ENCODE measurements around the gene TRAF2. TPM values are rescaled to one million over a fixed set of nuclear protein-coding genes. Genes with fewer than 3 reads are reported as not detected.

Gene TRAF2
- total RNA-seq, 1 donor from 2014 or later: 10.0 TPM

DNA sequence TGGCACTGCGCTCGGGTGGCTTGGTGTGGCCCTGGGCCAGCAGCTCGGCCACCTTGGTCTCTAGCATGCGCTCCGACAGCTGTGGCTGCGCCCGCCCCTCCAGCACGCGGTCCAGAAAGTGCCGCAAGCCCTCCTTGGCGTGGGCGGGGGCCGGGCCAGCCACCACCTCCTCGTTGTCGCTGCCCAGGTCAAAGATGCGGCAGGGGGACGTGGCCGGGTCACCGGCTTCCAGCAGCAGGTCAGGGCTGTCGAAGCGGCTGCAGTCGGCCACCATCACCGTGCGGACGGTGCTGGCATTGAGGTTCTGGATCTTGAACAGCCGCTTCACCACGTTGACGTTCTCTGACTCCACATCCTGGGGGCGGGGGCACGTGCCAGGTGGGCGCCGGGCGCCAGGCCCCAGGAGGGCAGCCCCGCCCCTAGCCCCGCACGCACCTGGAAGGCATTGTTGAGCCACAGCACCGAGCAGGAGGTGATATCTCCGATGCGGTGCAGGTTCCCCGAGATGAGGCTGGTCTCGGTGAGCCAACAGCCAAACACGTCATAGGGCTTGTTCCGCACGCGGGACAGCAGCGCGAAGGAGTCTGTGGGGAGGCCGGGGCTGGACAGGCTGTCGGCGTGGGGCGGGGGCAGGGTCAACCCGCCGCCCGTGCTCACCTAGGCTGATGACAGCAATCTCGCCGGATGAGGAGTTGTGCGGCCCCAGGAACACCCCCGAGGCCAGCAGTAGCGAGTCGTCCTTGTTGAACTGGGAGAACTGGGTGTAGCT, 56.0 kb downstream of the TRAF2 start:
- peaks cover 46% of the 10 kb centered on the region for H3K36me3 ChIP-seq
- peak overlapping the region; percentile 78 for H3K4me3 ChIP-seq
- H3K9me3 ChIP-seq (replicated peaks): no peaks in the 10 kb centered on the region
- no peaks in the 10 kb centered on the region for H3K27me3 ChIP-seq (ENCODE audit: low read depth)
- intact Hi-C loops (cut with micrococcal nuclease): no loop called here
- peak; percentile 22 for DNase-seq
- H3K4me1 ChIP-seq: peaks cover 59% of the 10 kb centered on the region
- H3K27ac ChIP-seq (replicated peaks): peak overlapping the region; percentile 98
- TF ChIP-seq CTCF (IDR thresholded peaks at IDR 0.05; ENCODE audit: borderline replicate concordance): no peak

- Histone ChIP-seq H3K27me3 (ENCODE audit: low read depth) (no peaks in the 10 kb centered on the region), H3K36me3 (peaks cover 46% of the 10 kb centered on the region), H3K4me3 (peak overlapping the region; percentile 78), H3K27ac (replicated peaks) (peak overlapping the region; percentile 98), H3K9me3 (replicated peaks) (no peaks in the 10 kb centered on the region), H3K4me1 (peaks cover 65% of the 10 kb centered on the region)
- no peak for DNase-seq
- TF ChIP-seq CTCF (IDR thresholded peaks at IDR 0.05; ENCODE audit: borderline replicate concordance): no peak
- intact Hi-C loops (cut with micrococcal nuclease): no loop called here
Observed at GRCh38 chr9:136942881-136943230, 56.5 kb downstream of the TRAF2 start.

- intact Hi-C loops (cut with micrococcal nuclease): no loop called here
- Histone ChIP-seq H3K9me3 (replicated peaks) (no peaks in the 10 kb centered on the region), H3K36me3 (peaks cover 46% of the 10 kb centered on the region), H3K27me3 (ENCODE audit: low read depth) (no peaks in the 10 kb centered on the region), H3K4me3 (peak overlapping the region; percentile 78), H3K4me1 (peaks cover 72% of the 10 kb centered on the region), H3K27ac (replicated peaks) (peak overlapping the region; percentile 98)
- DNase-seq: no peak
- TF ChIP-seq CTCF (IDR thresholded peaks at IDR 0.05; ENCODE audit: borderline replicate concordance): no peak
Observed at GRCh38 chr9:136943291-136944211, 57.2 kb downstream of the TRAF2 start.

DNA sequence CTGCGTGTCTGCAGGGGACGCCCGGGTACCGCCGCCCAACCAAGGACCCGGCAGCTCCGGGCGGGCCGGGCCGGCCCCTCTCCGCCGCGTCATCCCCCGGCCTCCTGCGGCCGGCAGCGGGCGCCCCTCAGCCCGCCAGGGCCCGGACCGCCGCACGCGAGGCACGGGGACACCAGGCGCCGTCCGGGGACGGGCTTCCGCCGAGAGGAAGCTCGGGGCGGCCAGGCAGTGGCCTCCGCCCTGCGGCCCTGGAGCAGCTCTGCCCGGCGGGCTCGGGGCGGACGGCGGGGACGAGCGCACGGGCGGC, 57.8 kb downstream of the TRAF2 start:
- H3K27me3 ChIP-seq (ENCODE audit: low read depth): no peaks in the 10 kb centered on the region
- peak overlapping the region; percentile 78 for H3K4me3 ChIP-seq
- H3K4me1 ChIP-seq: peaks cover 76% of the 10 kb centered on the region
- DNase-seq: peak; percentile 65
- TF ChIP-seq CTCF (IDR thresholded peaks at IDR 0.05; ENCODE audit: borderline replicate concordance): no peak
- no peaks in the 10 kb centered on the region for H3K9me3 ChIP-seq (replicated peaks)
- peaks cover 42% of the 10 kb centered on the region for H3K36me3 ChIP-seq
- intact Hi-C loops (cut with micrococcal nuclease): no loop called here
- peak overlapping the region; percentile 98 for H3K27ac ChIP-seq (replicated peaks)

- Histone ChIP-seq H3K9me3 (replicated peaks) (no peaks in the 10 kb centered on the region), H3K27me3 (ENCODE audit: low read depth) (no peaks in the 10 kb centered on the region), H3K27ac (replicated peaks) (peak within 1 kb of the TSS; percentile 98), H3K36me3 (peaks cover 36% of the 10 kb centered on the region), H3K4me3 (peak within 1 kb of the TSS; percentile 78), H3K4me1 (peaks cover 76% of the 10 kb centered on the region)
- peak; percentile 94 for TF ChIP-seq CTCF (IDR thresholded peaks at IDR 0.05; ENCODE audit: borderline replicate concordance)
- intact Hi-C loops (cut with micrococcal nuclease): no loop called here
- DNase-seq: peak; percentile 95
Observed at GRCh38 chr9:136944519-136945332, 58.4 kb downstream of the TRAF2 start, which contains the start of the genes C8G and FBXW5. Gene C8G (plus strand): TSS chr9:136945243. CDS start chr9:136945321, 78 bp downstream. Gene FBXW5 (minus strand): TSS chr9:136944738. CDS start chr9:136944083, 655 bp downstream.
